HG03045 (cell line): ENCODE results near the gene RAB7B.

Experiments
- ATAC-seq: cut with Tn5 transposase; IDR thresholded peaks from one replicate; pipeline ENCODE4 v1.9.1; 2021; ENCODE audit warnings: mild to moderate bottlenecking, moderate library complexity; ENCODE audit not compliant: unreplicated experiment

Gene RAB7B

GRCh38 chr1:205975387-205975998, 27.7 kb downstream of the RAB7B start:
- ATAC-seq = no peak

DNA sequence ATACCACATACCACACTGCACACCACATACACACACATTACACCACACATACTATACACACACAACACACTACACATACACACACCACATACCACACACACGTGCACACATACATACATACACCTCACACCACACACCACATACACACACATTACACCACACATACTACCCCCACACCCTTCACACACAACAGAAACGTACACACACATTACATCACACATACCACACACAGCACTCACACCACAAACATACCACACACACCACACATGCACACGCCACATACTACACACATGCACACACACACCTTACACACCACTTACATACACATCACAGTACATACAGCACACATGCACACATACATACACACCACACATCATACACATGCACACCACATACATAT, 28.5 kb downstream of the RAB7B start:
- no peak for ATAC-seq

- ATAC-seq = no peak
Measured at GRCh38 chr1:205973377-205974232, 29.6 kb downstream of the RAB7B start.

GRCh38 chr1:205972491-205973168, 30.6 kb downstream of the RAB7B start:
- no peak for ATAC-seq

- ATAC-seq = no peak
Measured at GRCh38 chr1:205972081-205972480, 31.1 kb downstream of the RAB7B start.

- ATAC-seq = no peak
Measured at GRCh38 chr1:205971082-205971481, 32.1 kb downstream of the RAB7B start.

DNA sequence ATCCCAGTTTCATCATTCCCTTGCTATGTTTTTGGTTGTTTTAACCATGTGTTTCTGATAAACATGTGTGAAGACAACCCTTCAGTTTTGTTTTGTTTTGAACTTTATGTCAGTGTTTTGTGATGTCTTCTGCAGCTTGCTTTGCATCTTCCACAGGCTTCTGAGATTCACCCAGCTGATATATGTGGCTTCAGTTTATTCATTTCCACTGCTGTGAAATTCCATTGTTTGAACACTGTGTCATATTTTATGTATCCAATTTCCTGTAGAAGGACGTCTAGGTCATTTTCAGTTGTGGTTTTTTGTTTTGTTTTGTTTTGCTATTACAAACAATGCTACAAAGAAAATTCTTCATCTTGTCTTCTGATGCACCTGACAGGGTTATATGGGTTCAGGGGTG, 32.7 kb downstream of the RAB7B start:
- ATAC-seq = no peak

GRCh38 chr1:205969229-205969628, 34.0 kb downstream of the RAB7B start:
- ATAC-seq = no peak

DNA sequence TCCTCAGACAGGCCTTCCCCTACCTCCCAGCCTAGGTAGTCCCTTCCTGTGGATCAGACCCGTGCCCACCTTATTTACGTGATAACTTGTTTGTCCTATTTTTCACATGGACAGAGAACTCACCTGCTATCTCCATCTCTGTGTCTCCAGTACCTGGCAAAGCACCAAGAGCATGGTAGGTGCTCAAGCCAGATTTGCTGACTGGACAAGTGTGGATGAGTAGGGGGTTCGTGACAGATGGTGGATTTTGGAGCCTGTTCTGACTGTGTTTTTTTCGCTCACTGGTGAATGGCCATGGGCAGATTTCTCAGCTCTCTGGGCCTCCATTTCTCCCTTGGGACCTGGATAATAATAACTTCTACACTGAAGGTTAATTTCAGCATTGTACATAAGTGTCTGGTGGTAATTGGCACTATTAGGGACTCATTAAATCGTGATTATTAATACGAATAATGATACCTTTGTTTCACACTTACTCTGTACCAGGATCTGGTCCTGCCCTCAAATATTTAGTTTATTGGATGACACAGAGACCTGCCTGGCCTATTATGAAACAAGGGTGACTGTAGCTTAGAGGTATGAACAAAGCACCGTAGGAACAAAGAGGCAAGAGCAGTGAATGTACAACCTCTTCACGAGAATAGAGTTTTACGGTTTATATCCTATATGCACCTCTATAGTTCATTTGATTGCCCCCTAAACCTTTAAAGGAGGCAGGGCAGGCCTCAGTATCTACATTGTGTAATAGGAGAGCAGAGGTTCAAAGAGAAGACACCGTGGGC, 35.5 kb downstream of the RAB7B start:
- ATAC-seq = no peak

GRCh38 chr1:205965036-205965884, 37.9 kb downstream of the RAB7B start:
- no peak for ATAC-seq

DNA sequence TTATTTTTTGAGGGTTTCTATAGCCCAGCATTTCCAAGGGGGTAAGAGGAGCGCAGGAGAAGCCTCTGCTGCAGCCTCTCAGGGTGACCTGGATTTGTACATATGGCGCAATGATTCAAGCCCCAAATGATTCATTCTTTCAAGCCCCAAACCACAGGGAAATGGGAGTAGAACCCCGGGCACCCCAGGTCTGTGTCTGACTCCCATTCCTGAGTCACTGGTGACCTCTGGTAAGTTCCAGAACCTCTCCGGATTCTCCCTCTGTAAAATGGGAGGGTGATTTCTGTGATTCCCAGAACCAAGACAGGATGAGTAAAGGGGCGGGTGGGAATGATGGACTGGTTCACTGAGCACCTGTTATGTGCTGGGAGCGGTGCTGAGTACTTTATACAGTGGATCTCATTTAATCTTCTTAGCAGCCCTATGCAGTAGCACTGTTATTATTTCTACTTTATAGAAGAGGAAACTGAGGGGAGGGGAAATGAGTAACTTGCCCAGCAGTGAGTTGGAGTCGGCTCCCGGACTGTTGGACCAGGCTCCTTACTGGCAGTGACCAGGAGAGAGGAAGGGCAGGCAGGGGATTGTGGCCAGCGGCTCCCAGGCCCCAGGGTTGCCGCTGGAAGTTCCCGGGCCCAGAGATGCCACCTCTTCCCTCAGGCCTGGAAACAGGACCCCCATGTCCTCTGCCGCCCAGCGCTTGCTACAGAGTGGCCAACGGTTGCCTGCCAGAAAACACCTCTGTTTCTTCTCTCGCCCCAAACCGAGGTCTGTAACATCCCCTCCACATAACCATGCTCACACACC, 39.6 kb downstream of the RAB7B start:
- no peak for ATAC-seq

- no peak for ATAC-seq
Measured at GRCh38 chr1:205962821-205963221, 40.4 kb downstream of the RAB7B start.

- ATAC-seq = no peak
Measured at GRCh38 chr1:205961991-205962820, 41.0 kb downstream of the RAB7B start.

- no peak for ATAC-seq
Measured at GRCh38 chr1:205961405-205961804, 41.8 kb downstream of the RAB7B start.

GRCh38 chr1:205959789-205960188, 43.4 kb downstream of the RAB7B start:
- ATAC-seq = no peak

GRCh38 chr1:205955499-205955898, 47.7 kb downstream of the RAB7B start:
- ATAC-seq = no peak

DNA sequence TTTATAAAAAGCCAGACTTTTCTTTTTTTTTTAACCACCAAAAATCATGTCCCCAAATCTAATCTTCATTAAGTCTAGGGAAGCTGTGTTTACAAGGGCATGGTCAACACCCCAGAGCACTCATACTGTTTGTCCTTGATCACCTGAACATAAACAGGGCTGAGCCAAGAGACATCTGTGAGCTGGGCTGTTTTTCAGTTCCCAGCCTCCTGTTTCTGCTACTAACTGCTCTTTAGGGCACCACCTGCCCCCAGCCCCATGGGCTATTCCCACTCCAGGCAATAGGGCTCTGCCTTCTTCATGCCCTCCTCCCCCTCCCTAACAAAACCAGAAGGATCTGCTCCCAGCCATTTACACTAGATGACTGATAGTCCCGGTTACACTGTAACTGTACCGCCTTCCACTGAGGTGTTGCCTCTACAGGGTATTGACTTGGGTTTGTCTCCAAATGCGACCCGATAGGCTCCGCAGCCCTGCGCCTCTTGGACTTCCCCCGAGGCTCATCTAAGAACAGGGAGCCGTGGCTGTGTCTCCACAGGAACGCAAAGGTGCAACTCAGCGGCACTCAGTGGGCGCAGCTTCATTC, 48.3 kb downstream of the RAB7B start:
- ATAC-seq = no peak

DNA sequence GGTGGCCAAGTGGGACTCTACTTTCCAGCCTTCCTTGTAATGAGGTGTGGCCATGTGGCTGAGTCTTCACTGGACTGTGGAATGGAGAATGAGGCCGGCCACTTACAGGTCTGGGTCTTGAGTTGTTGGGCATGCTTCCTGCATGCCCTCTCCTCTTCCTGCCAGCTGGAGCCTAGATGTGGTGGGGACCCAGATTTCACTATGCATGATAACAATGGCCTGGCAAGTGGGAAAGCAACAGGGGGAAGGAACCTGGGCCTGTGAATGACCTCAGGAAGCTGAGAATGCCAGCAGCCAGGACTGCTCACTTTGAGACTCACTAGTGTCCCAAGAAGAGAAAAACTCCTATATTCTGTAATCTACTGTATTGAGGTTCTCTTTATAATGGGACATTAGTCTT, 51.4 kb downstream of the RAB7B start:
- no peak for ATAC-seq
